HG03103 (cell line): ENCODE measurements around the gene PCGF5.
"Not testable (repeated sequence)": the region's sequence is repeated elsewhere in the genome, so short reads cannot be mapped to it uniquely, and the experiment has no call there.

Source experiments
- ATAC-seq: cut with Tn5 transposase; IDR thresholded peaks from one replicate; pipeline ENCODE4 v1.9.1; 2021; ENCODE audit warnings: low read depth; ENCODE audit not compliant: unreplicated experiment

Gene PCGF5

GRCh38 chr10:91271886-91272285, 51.4 kb downstream of the PCGF5 start:
- no peak for ATAC-seq

GRCh38 chr10:91284486-91285090, 64.1 kb downstream of the PCGF5 start:
- ATAC-seq = no peak

- ATAC-seq = no peak
Measured at GRCh38 chr10:91286572-91286971, 66.1 kb downstream of the PCGF5 start.

- ATAC-seq = no peak
Measured at GRCh38 chr10:91287276-91287675, 66.8 kb downstream of the PCGF5 start.

- ATAC-seq = no peak
Measured at GRCh38 chr10:91287912-91288311, 67.4 kb downstream of the PCGF5 start.

- no peak for ATAC-seq
Measured at GRCh38 chr10:91289305-91289704, 68.8 kb downstream of the PCGF5 start.

GRCh38 chr10:91290607-91291006, 70.1 kb downstream of the PCGF5 start:
- ATAC-seq = no peak

GRCh38 chr10:91294134-91294906, 73.9 kb downstream of the PCGF5 start:
- ATAC-seq = no peak

- no peak for ATAC-seq
Measured at GRCh38 chr10:91295346-91295745, 74.9 kb downstream of the PCGF5 start.

GRCh38 chr10:91296471-91296870, 76.0 kb downstream of the PCGF5 start:
- no peak for ATAC-seq

- ATAC-seq = peak; percentile 89
Measured at GRCh38 chr10:91298224-91298871, 77.9 kb downstream of the PCGF5 start.

GRCh38 chr10:91299999-91300575, 79.6 kb downstream of the PCGF5 start:
- no peak for ATAC-seq

- not testable (repeated sequence) for ATAC-seq
Measured at GRCh38 chr10:91302946-91303345, 82.5 kb downstream of the PCGF5 start.

- ATAC-seq = not testable (repeated sequence)
Measured at GRCh38 chr10:91305979-91306378, 85.5 kb downstream of the PCGF5 start.

GRCh38 chr10:91307489-91307888, 87.0 kb downstream of the PCGF5 start:
- ATAC-seq = no peak

- no peak for ATAC-seq
Measured at GRCh38 chr10:91309711-91310110, 89.2 kb downstream of the PCGF5 start.

- ATAC-seq = no peak
Measured at GRCh38 chr10:91311601-91312381, 91.3 kb downstream of the PCGF5 start.

GRCh38 chr10:91312382-91312733, 91.9 kb downstream of the PCGF5 start:
- ATAC-seq = no peak

- ATAC-seq = no peak
Measured at GRCh38 chr10:91313796-91314485, 93.5 kb downstream of the PCGF5 start.

- ATAC-seq = no peak
Measured at GRCh38 chr10:91316486-91316885, 96.0 kb downstream of the PCGF5 start.
